Osteoblast (primary cell): ENCODE measurements around the gene USP32. TPM values are rescaled to one million over a fixed set of nuclear protein-coding genes. Genes with fewer than 3 reads are reported as not detected.
A peak's percentile ranks its signal among the peaks of the same experiment; 100 is the strongest.
"Not testable (repeated sequence)": the region's sequence is repeated elsewhere in the genome, so short reads cannot be mapped to it uniquely, and the experiment has no call there.

Experiments
- DNase-seq: peaks from one replicate; pipeline ENCODE4 v3.0.0; 2011; ENCODE audit warnings: low spot score, mixed read lengths; ENCODE audit not compliant: insufficient read length; ENCODE audit errors: missing footprints
- H2AFZ ChIP-seq: 2 replicates; pipeline ENCODE4 v1.6.0; 2011; ENCODE audit warnings: mild to moderate bottlenecking, low read length
- H3K27ac ChIP-seq: 2 replicates; pipeline ENCODE4 v1.5.1; 2011; ENCODE audit warnings: mild to moderate bottlenecking, low read depth, low read length, moderate library complexity
- H3K27me3 ChIP-seq: 2 replicates; pipeline ENCODE4 v1.6.0; 2012; ENCODE audit warnings: mild to moderate bottlenecking, control low read depth, inconsistent platforms, low read length, moderate library complexity; ENCODE audit not compliant: insufficient read depth
- H3K36me3 ChIP-seq: 2 replicates; pipeline ENCODE4 v1.5.1; 2011; ENCODE audit warnings: mild to moderate bottlenecking, low read length, control low read depth, moderate library complexity; ENCODE audit not compliant: insufficient read depth
- H3K4me1 ChIP-seq: 2 replicates; pipeline ENCODE4 v1.5.1; 2011; ENCODE audit warnings: mild to moderate bottlenecking, low read length, control low read depth, moderate library complexity; ENCODE audit not compliant: insufficient read depth
- H3K4me2 ChIP-seq: 2 replicates; pipeline ENCODE4 v1.6.0; 2011; ENCODE audit warnings: mild to moderate bottlenecking, low read length; ENCODE audit not compliant: insufficient read depth
- H3K4me3 ChIP-seq: fragments of 200-600 bp; sonication (generic); 3 replicates; pipeline ENCODE4 v1.5.1; 2012; ENCODE audit warnings: mild to moderate bottlenecking, low read length, inconsistent platforms; ENCODE audit not compliant: insufficient read depth
- H3K79me2 ChIP-seq: 2 replicates; pipeline ENCODE4 v1.6.0; 2012; ENCODE audit warnings: mild to moderate bottlenecking, low read length, control low read depth, inconsistent platforms; ENCODE audit not compliant: insufficient read depth
- H3K9me3 ChIP-seq: 2 replicates; pipeline ENCODE4 v1.5.1; 2011; ENCODE audit warnings: low read depth, low read length, control low read depth
- H4K20me1 ChIP-seq: 2 replicates; pipeline ENCODE4 v1.6.0; 2012; ENCODE audit warnings: mild to moderate bottlenecking, low read length, control low read depth; ENCODE audit not compliant: insufficient read depth
- total RNA-seq: library from RNA; depleted of rRNA; stranded (reverse); fragments of >200 nt; gene quantifications from 2 replicates; pipeline ENCODE4 v1.2.3, GENCODE V29; 2012
- TF ChIP-seq, protein P1 (sequence below): IDR thresholded peaks from 2 replicates; pipeline ENCODE4 v1.5.1; 2011; ENCODE audit warnings: mild to moderate bottlenecking, low read depth, low read length, moderate library complexity; ENCODE audit errors: extremely low read depth

USP32 gene
- total RNA-seq, 1 donor = 99.5 TPM

DNA sequence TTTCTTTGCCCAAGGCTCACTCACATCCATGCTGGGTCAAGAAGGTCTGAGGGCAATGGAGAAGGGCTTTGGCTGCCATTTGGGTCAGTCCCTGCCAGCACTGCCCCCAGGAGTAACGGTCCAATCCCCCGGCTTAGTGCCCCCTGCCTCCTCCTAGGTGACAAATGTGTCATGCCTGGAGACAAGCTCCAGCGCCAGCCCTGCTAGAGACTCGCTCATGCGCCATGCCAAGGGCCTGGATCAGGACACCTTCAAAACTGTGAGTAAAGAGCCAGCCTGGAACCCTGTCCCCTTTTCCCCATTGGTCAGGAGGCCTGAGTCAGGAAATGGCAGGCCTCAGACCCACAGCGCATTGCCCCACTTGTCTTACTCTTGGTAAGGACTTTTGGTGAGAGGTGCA is 33.7 kb upstream of the USP32 start:
- H2AFZ ChIP-seq = no peak overlapping the region
- no peaks in the 10 kb centered on the region for H3K9me3 ChIP-seq
- no peaks in the 10 kb centered on the region for H3K36me3 ChIP-seq
- peak; percentile 41 for DNase-seq
- no peak overlapping the region for H3K27ac ChIP-seq
- H4K20me1 ChIP-seq = no peaks in the 10 kb centered on the region
- no peak overlapping the region for H3K4me3 ChIP-seq
- H3K4me1 ChIP-seq = no peaks in the 10 kb centered on the region
- H3K4me2 ChIP-seq = no peak overlapping the region
- H3K79me2 ChIP-seq = no peaks in the 10 kb centered on the region
- TF ChIP-seq, protein P1, sequence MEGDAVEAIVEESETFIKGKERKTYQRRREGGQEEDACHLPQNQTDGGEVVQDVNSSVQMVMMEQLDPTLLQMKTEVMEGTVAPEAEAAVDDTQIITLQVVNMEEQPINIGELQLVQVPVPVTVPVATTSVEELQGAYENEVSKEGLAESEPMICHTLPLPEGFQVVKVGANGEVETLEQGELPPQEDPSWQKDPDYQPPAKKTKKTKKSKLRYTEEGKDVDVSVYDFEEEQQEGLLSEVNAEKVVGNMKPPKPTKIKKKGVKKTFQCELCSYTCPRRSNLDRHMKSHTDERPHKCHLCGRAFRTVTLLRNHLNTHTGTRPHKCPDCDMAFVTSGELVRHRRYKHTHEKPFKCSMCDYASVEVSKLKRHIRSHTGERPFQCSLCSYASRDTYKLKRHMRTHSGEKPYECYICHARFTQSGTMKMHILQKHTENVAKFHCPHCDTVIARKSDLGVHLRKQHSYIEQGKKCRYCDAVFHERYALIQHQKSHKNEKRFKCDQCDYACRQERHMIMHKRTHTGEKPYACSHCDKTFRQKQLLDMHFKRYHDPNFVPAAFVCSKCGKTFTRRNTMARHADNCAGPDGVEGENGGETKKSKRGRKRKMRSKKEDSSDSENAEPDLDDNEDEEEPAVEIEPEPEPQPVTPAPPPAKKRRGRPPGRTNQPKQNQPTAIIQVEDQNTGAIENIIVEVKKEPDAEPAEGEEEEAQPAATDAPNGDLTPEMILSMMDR = no peak
- H3K27me3 ChIP-seq = peaks cover 5% of the 10 kb centered on the region

DNA sequence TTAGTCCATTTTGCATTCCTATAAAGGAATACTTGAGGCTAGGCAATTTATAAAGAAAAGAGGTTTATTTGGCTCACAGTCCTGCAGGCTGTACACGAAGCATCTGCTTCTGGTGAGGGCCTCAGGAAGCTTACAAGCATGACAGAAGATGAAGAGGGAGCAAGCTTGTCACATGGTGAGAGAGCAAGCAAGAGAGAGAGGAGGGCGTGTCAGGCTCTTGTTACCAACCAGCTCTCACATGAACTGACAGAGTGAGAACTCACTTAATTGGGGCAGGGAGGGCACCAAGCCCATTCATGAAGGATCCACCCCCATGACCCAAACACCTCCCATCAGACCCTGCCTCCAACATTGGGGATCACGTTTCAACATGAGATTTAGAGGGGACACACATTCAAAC is 31.9 kb upstream of the USP32 start:
- H3K27ac ChIP-seq = no peak overlapping the region
- no peaks in the 10 kb centered on the region for H4K20me1 ChIP-seq
- no peaks in the 10 kb centered on the region for H3K9me3 ChIP-seq
- H3K27me3 ChIP-seq = peaks cover 2% of the 10 kb centered on the region
- H3K4me1 ChIP-seq = no peaks in the 10 kb centered on the region
- no peak overlapping the region for H2AFZ ChIP-seq
- no peak overlapping the region for H3K4me2 ChIP-seq
- no peak for DNase-seq
- H3K4me3 ChIP-seq = no peak overlapping the region
- H3K79me2 ChIP-seq = no peaks in the 10 kb centered on the region
- TF ChIP-seq, protein P1 = no peak
- no peaks in the 10 kb centered on the region for H3K36me3 ChIP-seq

DNA sequence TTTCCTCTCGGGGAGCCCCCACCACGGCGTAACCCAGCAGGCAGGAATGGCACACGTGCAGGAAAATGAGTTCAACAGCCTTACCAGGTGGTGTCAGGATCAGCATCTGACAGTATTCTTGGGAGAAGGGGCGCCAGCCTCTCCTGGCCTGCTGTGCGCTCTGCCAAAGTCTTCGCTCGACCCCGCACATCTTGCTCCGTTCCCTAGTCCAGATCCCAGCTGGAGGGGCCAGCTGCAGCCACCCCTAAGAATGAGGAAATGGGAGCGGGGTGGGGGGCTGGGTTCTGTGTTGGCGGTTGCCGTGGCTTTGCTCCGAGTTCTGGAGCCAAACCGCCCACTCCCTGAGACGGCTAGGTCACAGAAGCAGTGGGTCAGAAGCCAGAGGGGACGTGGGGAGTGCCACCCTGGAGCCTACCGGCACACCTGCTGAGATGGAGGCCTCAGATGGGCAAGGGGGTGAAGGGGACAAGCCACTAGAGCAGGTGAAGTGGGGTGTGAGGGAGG is 30.3 kb upstream of the USP32 start, which contains the start of gene CHCT1:
CHCT1 (plus strand) TSS at position 328 of the 504 bp plus-strand sequence; CDS start at position 432, 104 bp downstream.
- Histone ChIP-seq H3K4me1 (no peaks in the 10 kb centered on the region), H3K79me2 (no peaks in the 10 kb centered on the region), H3K4me2 (peak within 1 kb of the TSS; percentile 88), H2AFZ (peak within 1 kb of the TSS; percentile 98), H3K27me3 (no peaks in the 10 kb centered on the region), H3K9me3 (no peaks in the 10 kb centered on the region), H3K4me3 (peak within 1 kb of the TSS; percentile 80), H3K36me3 (no peaks in the 10 kb centered on the region), H3K27ac (peak within 1 kb of the TSS; percentile 60), H4K20me1 (no peaks in the 10 kb centered on the region)
- peak; percentile 19 for DNase-seq
- TF ChIP-seq, protein P1 = no peak

DNA sequence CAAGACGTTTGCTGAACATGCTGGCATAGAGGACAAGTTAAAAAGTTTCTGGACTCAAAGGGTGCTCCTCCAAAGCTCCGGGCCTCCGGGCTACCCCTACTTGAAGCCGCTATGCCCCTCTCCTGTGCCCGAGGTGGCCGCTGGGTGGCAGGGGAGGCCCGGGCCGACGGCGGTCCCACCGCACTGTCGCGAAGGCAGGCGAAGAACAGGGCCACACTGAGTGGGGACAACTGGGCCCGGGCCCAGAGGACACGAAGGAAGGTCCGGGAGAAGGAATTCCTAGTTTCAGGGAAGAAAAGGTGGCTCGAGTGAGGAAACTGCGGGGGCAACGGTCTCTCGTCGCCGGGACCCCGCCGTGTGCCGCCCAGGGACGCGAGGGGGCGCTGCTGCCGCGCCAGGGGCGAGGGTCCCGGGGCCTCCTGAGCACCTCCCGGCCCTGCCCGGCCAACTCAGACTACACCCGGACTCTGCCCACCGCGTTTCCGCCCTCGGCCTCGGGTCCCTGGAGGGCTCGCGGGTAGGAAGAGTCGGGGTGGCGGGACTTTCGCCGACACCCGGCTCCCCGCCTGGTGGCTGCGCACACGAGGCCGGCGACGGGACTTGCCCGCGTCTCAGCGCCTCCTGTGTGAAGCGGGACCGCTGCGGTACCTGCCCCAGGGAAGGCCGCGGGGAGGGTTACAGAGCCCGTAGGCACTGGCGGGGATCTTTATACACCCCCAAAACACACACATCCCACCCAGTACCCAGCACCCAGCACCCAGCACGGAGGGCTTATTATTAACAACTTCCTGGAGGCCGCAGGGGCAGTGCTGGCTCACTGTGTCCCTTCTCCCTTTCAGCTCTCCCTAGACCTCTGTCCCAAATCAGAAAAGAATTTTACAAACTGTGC is 29.6 kb upstream of the USP32 start:
- DNase-seq = peak; percentile 97
- peak overlapping the region; percentile 98 for H2AFZ ChIP-seq

DNA sequence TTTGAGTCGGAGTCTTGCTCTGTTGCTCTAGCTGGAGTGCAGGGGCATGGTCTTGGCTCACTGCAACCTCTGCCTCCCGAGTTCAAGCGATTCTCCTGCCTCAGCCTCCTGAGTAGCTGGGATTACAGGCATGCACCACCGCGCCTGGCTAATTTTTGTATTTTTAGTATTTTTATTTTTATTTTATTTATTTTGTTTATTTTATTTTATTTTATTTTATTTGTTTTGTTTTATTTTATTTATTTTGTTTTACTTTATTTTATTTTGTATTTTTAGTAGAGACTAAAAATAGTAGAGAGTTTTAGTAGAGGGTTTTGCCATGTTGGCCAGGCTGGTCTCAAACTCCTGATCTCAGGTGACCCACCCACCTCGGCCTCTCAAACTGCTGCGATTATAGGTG is 27.9 kb upstream of the USP32 start:
- H3K36me3 ChIP-seq, H4K20me1 ChIP-seq, DNase-seq, H3K27ac ChIP-seq, H2AFZ ChIP-seq, H3K9me3 ChIP-seq, H3K4me1 ChIP-seq, H3K27me3 ChIP-seq, H3K4me3 ChIP-seq, H3K79me2 ChIP-seq, H3K4me2 ChIP-seq: not testable (repeated sequence)

More for the DNA sequence above, 29.6 kb upstream of the USP32 start:
- Histone ChIP-seq H3K27me3 (no peaks in the 10 kb centered on the region), H3K27ac (peak overlapping the region; percentile 60), H3K4me3 (peak overlapping the region; percentile 80), H3K9me3 (no peaks in the 10 kb centered on the region), H4K20me1 (no peaks in the 10 kb centered on the region), H3K4me1 (no peaks in the 10 kb centered on the region), H3K4me2 (peak overlapping the region; percentile 88), H3K36me3 (no peaks in the 10 kb centered on the region), H3K79me2 (no peaks in the 10 kb centered on the region)
- TF ChIP-seq, protein P1 = peak; percentile 80

DNA sequence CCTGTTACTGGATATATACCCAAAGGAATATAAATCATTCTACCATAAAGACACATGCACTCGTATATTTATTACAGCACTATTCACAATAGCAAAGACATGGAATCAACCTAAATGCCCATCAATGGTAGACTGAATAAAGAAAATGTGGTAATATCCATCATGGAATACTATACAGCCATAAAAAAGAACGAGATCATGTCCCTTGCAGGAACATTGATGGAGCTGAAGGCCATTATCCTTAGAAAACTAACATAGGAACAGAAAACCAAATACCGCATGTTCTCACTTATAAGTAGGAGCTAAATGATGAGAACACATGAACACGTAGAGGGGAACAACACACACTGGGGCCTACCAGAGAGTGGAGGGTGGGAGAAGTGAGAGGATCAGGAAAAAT is 27.1 kb upstream of the USP32 start:
- not testable (repeated sequence) for H3K9me3 ChIP-seq, H3K79me2 ChIP-seq, H3K4me3 ChIP-seq, H2AFZ ChIP-seq, H3K27ac ChIP-seq, DNase-seq, H3K4me1 ChIP-seq, H3K36me3 ChIP-seq, H3K4me2 ChIP-seq, H4K20me1 ChIP-seq, H3K27me3 ChIP-seq
